HG03060 (cell line): ENCODE measurements around the gene TRMT10C.
"Not testable (repeated sequence)": the region's sequence is repeated elsewhere in the genome, so short reads cannot be mapped to it uniquely, and the experiment has no call there.

Experiments used
- ATAC-seq: cut with Tn5 transposase; IDR thresholded peaks from one replicate; pipeline ENCODE4 v1.9.1; 2021; ENCODE audit warnings: low read depth, moderate number of reproducible peaks; ENCODE audit not compliant: unreplicated experiment

The TRMT10C gene

GRCh38 chr3:101561630-101562328, at the start of gene TRMT10C:
Gene TRMT10C, plus strand, starts transcription at chr3:101561868. Its CDS starts 2,914 bp downstream, at chr3:101564782.
- ATAC-seq, result peak; percentile 93

- no peak for ATAC-seq
Observed at GRCh38 chr3:101512396-101512645, 49.3 kb upstream of the TRMT10C start.

GRCh38 chr3:101512646-101513418, 48.8 kb upstream of the TRMT10C start, which contains the start of gene SENP7:
Gene SENP7, minus strand, starts transcription at chr3:101513212. Its CDS starts 82 bp downstream, at chr3:101513130.
- peak; percentile 34 for ATAC-seq

- ATAC-seq, result peak; percentile 26
Observed at GRCh38 chr3:101513419-101513986, 48.2 kb upstream of the TRMT10C start.

- peak; percentile 99 for ATAC-seq
Observed at GRCh38 chr3:101518421-101518871, 43.2 kb upstream of the TRMT10C start.

GRCh38 chr3:101519685-101520365, 41.8 kb upstream of the TRMT10C start:
- no peak for ATAC-seq

- ATAC-seq, result no peak
Observed at GRCh38 chr3:101521211-101521701, 40.4 kb upstream of the TRMT10C start.

GRCh38 chr3:101527441-101527840, 34.2 kb upstream of the TRMT10C start:
- ATAC-seq, result no peak

GRCh38 chr3:101527906-101528305, 33.8 kb upstream of the TRMT10C start:
- ATAC-seq, result no peak

GRCh38 chr3:101529816-101530685, 31.6 kb upstream of the TRMT10C start:
- no peak for ATAC-seq

- ATAC-seq, result no peak
Observed at GRCh38 chr3:101530686-101531047, 31.0 kb upstream of the TRMT10C start.

GRCh38 chr3:101531473-101532086, 30.1 kb upstream of the TRMT10C start:
- no peak for ATAC-seq

- ATAC-seq, result no peak
Observed at GRCh38 chr3:101532783-101533602, 28.7 kb upstream of the TRMT10C start.

GRCh38 chr3:101533603-101533968, 28.1 kb upstream of the TRMT10C start:
- ATAC-seq, result no peak

GRCh38 chr3:101535221-101535620, 26.4 kb upstream of the TRMT10C start:
- ATAC-seq, result no peak

GRCh38 chr3:101536266-101536665, 25.4 kb upstream of the TRMT10C start:
- ATAC-seq, result no peak

- not testable (repeated sequence) for ATAC-seq
Observed at GRCh38 chr3:101536955-101537354, 24.7 kb upstream of the TRMT10C start.

GRCh38 chr3:101542957-101543356, 18.7 kb upstream of the TRMT10C start:
- no peak for ATAC-seq
